Epithelial cell of prostate (primary cell): ENCODE measurements around the gene PTPRK.
"Not testable (repeated sequence)": the region's sequence is repeated elsewhere in the genome, so short reads cannot be mapped to it uniquely, and the experiment has no call there.

Experiments
- DNase-seq: peaks from one replicate; pipeline ENCODE4 v3.0.0-alpha.2; 2011; ENCODE audit warnings: low read depth, low spot score
- H3K27ac ChIP-seq: fragments of 450-650 bp; 2 replicates; pipeline ENCODE4 v1.5.1; 2017; ENCODE audit warnings: mild to moderate bottlenecking

Gene PTPRK

GRCh38 chr6:128007658-128008057, 512.7 kb downstream of the PTPRK start:
- no peak overlapping the region for H3K27ac ChIP-seq
- no peak for DNase-seq

- no peak overlapping the region for H3K27ac ChIP-seq
- no peak for DNase-seq
These were observed 515.4 kb downstream of the PTPRK start for GRCh38 chr6:128005009-128005408.

- no peak for DNase-seq
- no peak overlapping the region for H3K27ac ChIP-seq
These were observed 520.0 kb downstream of the PTPRK start for GRCh38 chr6:128000363-128000762.

GRCh38 chr6:127998985-127999384, 521.4 kb downstream of the PTPRK start:
- DNase-seq = no peak
- no peak overlapping the region for H3K27ac ChIP-seq

GRCh38 chr6:127997496-127998164, 522.8 kb downstream of the PTPRK start:
- H3K27ac ChIP-seq = no peak overlapping the region

GRCh38 chr6:127996925-127997324, 523.5 kb downstream of the PTPRK start:
- H3K27ac ChIP-seq = no peak overlapping the region
- no peak for DNase-seq

More at GRCh38 chr6:127997496-127998164, 522.8 kb downstream of the PTPRK start:
- DNase-seq = no peak

- H3K27ac ChIP-seq = no peak overlapping the region
- DNase-seq = no peak
These were observed 528.3 kb downstream of the PTPRK start for GRCh38 chr6:127992144-127992543.

GRCh38 chr6:127990074-127990473, 530.3 kb downstream of the PTPRK start:
- no peak for DNase-seq
- H3K27ac ChIP-seq = no peak overlapping the region

GRCh38 chr6:127980996-127981395, 539.4 kb downstream of the PTPRK start:
- H3K27ac ChIP-seq = no peak overlapping the region
- no peak for DNase-seq

GRCh38 chr6:127978185-127978584, 542.2 kb downstream of the PTPRK start:
- DNase-seq, H3K27ac ChIP-seq: not testable (repeated sequence)

GRCh38 chr6:127976796-127977195, 543.6 kb downstream of the PTPRK start:
- no peak for DNase-seq
- H3K27ac ChIP-seq = no peak overlapping the region

GRCh38 chr6:127976111-127976510, 544.3 kb downstream of the PTPRK start:
- DNase-seq = no peak
- H3K27ac ChIP-seq = no peak overlapping the region

GRCh38 chr6:127972815-127973214, 547.6 kb downstream of the PTPRK start:
- DNase-seq = no peak
- H3K27ac ChIP-seq = peak overlapping the region; percentile 80

GRCh38 chr6:127971945-127972391, 548.4 kb downstream of the PTPRK start:
- DNase-seq = peak; percentile 49
- peak overlapping the region; percentile 80 for H3K27ac ChIP-seq

GRCh38 chr6:127971386-127971785, 549.0 kb downstream of the PTPRK start:
- H3K27ac ChIP-seq = peak overlapping the region; percentile 80
- no peak for DNase-seq

GRCh38 chr6:127969701-127970100, 550.7 kb downstream of the PTPRK start:
- H3K27ac ChIP-seq = no peak overlapping the region
- DNase-seq = no peak

- no peak overlapping the region for H3K27ac ChIP-seq
These were observed 552.0 kb downstream of the PTPRK start for GRCh38 chr6:127968394-127968793.

GRCh38 chr6:127967708-127968107, 552.7 kb downstream of the PTPRK start:
- DNase-seq = no peak
- no peak overlapping the region for H3K27ac ChIP-seq

More at GRCh38 chr6:127968394-127968793, 552.0 kb downstream of the PTPRK start:
- DNase-seq = no peak

- H3K27ac ChIP-seq = no peak overlapping the region
- DNase-seq = no peak
These were observed 553.8 kb downstream of the PTPRK start for GRCh38 chr6:127966616-127967015.

GRCh38 chr6:127963495-127963894, 556.9 kb downstream of the PTPRK start:
- DNase-seq = no peak
- no peak overlapping the region for H3K27ac ChIP-seq

- H3K27ac ChIP-seq = no peak overlapping the region
- DNase-seq = no peak
These were observed 560.5 kb downstream of the PTPRK start for GRCh38 chr6:127959869-127960268.

GRCh38 chr6:127956956-127957355, 563.4 kb downstream of the PTPRK start:
- DNase-seq = no peak
- H3K27ac ChIP-seq = no peak overlapping the region
